ENCODE results near the gene GPRC5A.

Gene GPRC5A

GRCh38 chr12:12892681-12893141, 1.3 kb downstream of the GPRC5A start:
- H2AFZ ChIP-seq (ENCODE audit: low read depth, low read length) = no peak overlapping the region
- peaks cover 45% of the 10 kb centered on the region for H3K27me3 ChIP-seq (ENCODE audit: insufficient read depth, low read length)
- no peak overlapping the region for H3K4me3 ChIP-seq (ENCODE audit: low read length)
- H3K36me3 ChIP-seq (ENCODE audit: insufficient read depth, low read length) = no peaks in the 10 kb centered on the region
- H3K9me3 ChIP-seq (ENCODE audit: low read length) = no peaks in the 10 kb centered on the region
- H3K4me1 ChIP-seq (ENCODE audit: insufficient read depth, low read length) = peaks cover 13% of the 10 kb centered on the region

GRCh38 chr12:12893438-12893837, 2.1 kb downstream of the GPRC5A start:
- Histone ChIP-seq H2AFZ (ENCODE audit: low read depth, low read length) (no peak overlapping the region), H3K4me1 (ENCODE audit: insufficient read depth, low read length) (peaks cover 13% of the 10 kb centered on the region), H3K9me3 (ENCODE audit: low read length) (no peaks in the 10 kb centered on the region), H3K4me3 (ENCODE audit: low read length) (no peak overlapping the region), H3K36me3 (ENCODE audit: insufficient read depth, low read length) (no peaks in the 10 kb centered on the region), H3K27me3 (ENCODE audit: insufficient read depth, low read length) (peaks cover 45% of the 10 kb centered on the region)

GRCh38 chr12:12896260-12896659, 4.9 kb downstream of the GPRC5A start:
- no peaks in the 10 kb centered on the region for H3K36me3 ChIP-seq (ENCODE audit: insufficient read depth, low read length)
- H3K4me1 ChIP-seq (ENCODE audit: insufficient read depth, low read length) = peaks cover 4% of the 10 kb centered on the region
- no peak overlapping the region for H3K4me3 ChIP-seq (ENCODE audit: low read length)
- H2AFZ ChIP-seq (ENCODE audit: low read depth, low read length) = no peak overlapping the region
- peaks cover 21% of the 10 kb centered on the region for H3K27me3 ChIP-seq (ENCODE audit: insufficient read depth, low read length)
- H3K9me3 ChIP-seq (ENCODE audit: low read length) = no peaks in the 10 kb centered on the region

GRCh38 chr12:12897302-12897701, 5.9 kb downstream of the GPRC5A start:
- Histone ChIP-seq H3K4me1 (ENCODE audit: insufficient read depth, low read length) (no peaks in the 10 kb centered on the region), H3K9me3 (ENCODE audit: low read length) (no peaks in the 10 kb centered on the region), H2AFZ (ENCODE audit: low read depth, low read length) (no peak overlapping the region), H3K36me3 (ENCODE audit: insufficient read depth, low read length) (no peaks in the 10 kb centered on the region), H3K4me3 (ENCODE audit: low read length) (no peak overlapping the region), H3K27me3 (ENCODE audit: insufficient read depth, low read length) (peaks cover 14% of the 10 kb centered on the region)

GRCh38 chr12:12898136-12898717, 6.9 kb downstream of the GPRC5A start:
- no peaks in the 10 kb centered on the region for H3K4me1 ChIP-seq (ENCODE audit: insufficient read depth, low read length)
- peaks cover 5% of the 10 kb centered on the region for H3K27me3 ChIP-seq (ENCODE audit: insufficient read depth, low read length)

GRCh38 chr12:12898911-12899511, 7.6 kb downstream of the GPRC5A start:
- Histone ChIP-seq H2AFZ (ENCODE audit: low read depth, low read length) (no peak overlapping the region), H3K9me3 (ENCODE audit: low read length) (no peaks in the 10 kb centered on the region), H3K4me1 (ENCODE audit: insufficient read depth, low read length) (no peaks in the 10 kb centered on the region), H3K36me3 (ENCODE audit: insufficient read depth, low read length) (no peaks in the 10 kb centered on the region), H3K4me3 (ENCODE audit: low read length) (no peak overlapping the region), H3K27me3 (ENCODE audit: insufficient read depth, low read length) (peaks cover 2% of the 10 kb centered on the region)

More at GRCh38 chr12:12898136-12898717, 6.9 kb downstream of the GPRC5A start:
- Histone ChIP-seq H3K4me3 (ENCODE audit: low read length) (no peak overlapping the region), H2AFZ (ENCODE audit: low read depth, low read length) (no peak overlapping the region), H3K36me3 (ENCODE audit: insufficient read depth, low read length) (no peaks in the 10 kb centered on the region), H3K9me3 (ENCODE audit: low read length) (no peaks in the 10 kb centered on the region)

- H3K4me3 ChIP-seq (ENCODE audit: low read length) = no peak overlapping the region
- peaks cover 2% of the 10 kb centered on the region for H3K27me3 ChIP-seq (ENCODE audit: insufficient read depth, low read length)
- no peaks in the 10 kb centered on the region for H3K4me1 ChIP-seq (ENCODE audit: insufficient read depth, low read length)
- H2AFZ ChIP-seq (ENCODE audit: low read depth, low read length) = no peak overlapping the region
- H3K36me3 ChIP-seq (ENCODE audit: insufficient read depth, low read length) = no peaks in the 10 kb centered on the region
- no peaks in the 10 kb centered on the region for H3K9me3 ChIP-seq (ENCODE audit: low read length)
These were observed 8.4 kb downstream of the GPRC5A start for GRCh38 chr12:12899530-12900380.

- no peaks in the 10 kb centered on the region for H3K9me3 ChIP-seq (ENCODE audit: low read length)
- no peaks in the 10 kb centered on the region for H3K4me1 ChIP-seq (ENCODE audit: insufficient read depth, low read length)
- H3K4me3 ChIP-seq (ENCODE audit: low read length) = no peak overlapping the region
- peaks cover 2% of the 10 kb centered on the region for H3K27me3 ChIP-seq (ENCODE audit: insufficient read depth, low read length)
- no peaks in the 10 kb centered on the region for H3K36me3 ChIP-seq (ENCODE audit: insufficient read depth, low read length)
- H2AFZ ChIP-seq (ENCODE audit: low read depth, low read length) = no peak overlapping the region
These were observed 9.4 kb downstream of the GPRC5A start for GRCh38 chr12:12900786-12901157.

- Histone ChIP-seq H3K36me3 (ENCODE audit: insufficient read depth, low read length) (no peaks in the 10 kb centered on the region), H3K9me3 (ENCODE audit: low read length) (no peaks in the 10 kb centered on the region), H3K4me3 (ENCODE audit: low read length) (no peak overlapping the region), H3K4me1 (ENCODE audit: insufficient read depth, low read length) (no peaks in the 10 kb centered on the region), H2AFZ (ENCODE audit: low read depth, low read length) (no peak overlapping the region), H3K27me3 (ENCODE audit: insufficient read depth, low read length) (peaks cover 2% of the 10 kb centered on the region)
These were observed 9.9 kb downstream of the GPRC5A start for GRCh38 chr12:12901158-12901791.

- Histone ChIP-seq H3K4me3 (ENCODE audit: low read length) (no peak overlapping the region), H3K27me3 (ENCODE audit: insufficient read depth, low read length) (peaks cover 2% of the 10 kb centered on the region), H2AFZ (ENCODE audit: low read depth, low read length) (no peak overlapping the region), H3K4me1 (ENCODE audit: insufficient read depth, low read length) (no peaks in the 10 kb centered on the region), H3K36me3 (ENCODE audit: insufficient read depth, low read length) (no peaks in the 10 kb centered on the region), H3K9me3 (ENCODE audit: low read length) (no peaks in the 10 kb centered on the region)
These were observed 10.7 kb downstream of the GPRC5A start for GRCh38 chr12:12902036-12902435.

- no peaks in the 10 kb centered on the region for H3K9me3 ChIP-seq (ENCODE audit: low read length)
- H3K4me1 ChIP-seq (ENCODE audit: insufficient read depth, low read length) = no peaks in the 10 kb centered on the region
- peaks cover 2% of the 10 kb centered on the region for H3K27me3 ChIP-seq (ENCODE audit: insufficient read depth, low read length)
- H2AFZ ChIP-seq (ENCODE audit: low read depth, low read length) = no peak overlapping the region
- H3K36me3 ChIP-seq (ENCODE audit: insufficient read depth, low read length) = no peaks in the 10 kb centered on the region
- no peak overlapping the region for H3K4me3 ChIP-seq (ENCODE audit: low read length)
These were observed 12.6 kb downstream of the GPRC5A start for GRCh38 chr12:12903642-12904609.

GRCh38 chr12:12907552-12907951, 16.2 kb downstream of the GPRC5A start:
- Histone ChIP-seq H3K36me3 (ENCODE audit: insufficient read depth, low read length) (no peaks in the 10 kb centered on the region), H3K27me3 (ENCODE audit: insufficient read depth, low read length) (peaks cover 2% of the 10 kb centered on the region), H2AFZ (ENCODE audit: low read depth, low read length) (no peak overlapping the region), H3K4me3 (ENCODE audit: low read length) (no peak overlapping the region), H3K9me3 (ENCODE audit: low read length) (no peaks in the 10 kb centered on the region), H3K4me1 (ENCODE audit: insufficient read depth, low read length) (no peaks in the 10 kb centered on the region)

Data from neuron (in vitro differentiated cells).